ENCODE data around the gene TRMT2A. TPM values are rescaled to one million over a fixed set of nuclear protein-coding genes. Genes with fewer than 3 reads are reported as not detected.

Gene TRMT2A
- total RNA-seq, 1 donor, result 28.7 TPM

DNA sequence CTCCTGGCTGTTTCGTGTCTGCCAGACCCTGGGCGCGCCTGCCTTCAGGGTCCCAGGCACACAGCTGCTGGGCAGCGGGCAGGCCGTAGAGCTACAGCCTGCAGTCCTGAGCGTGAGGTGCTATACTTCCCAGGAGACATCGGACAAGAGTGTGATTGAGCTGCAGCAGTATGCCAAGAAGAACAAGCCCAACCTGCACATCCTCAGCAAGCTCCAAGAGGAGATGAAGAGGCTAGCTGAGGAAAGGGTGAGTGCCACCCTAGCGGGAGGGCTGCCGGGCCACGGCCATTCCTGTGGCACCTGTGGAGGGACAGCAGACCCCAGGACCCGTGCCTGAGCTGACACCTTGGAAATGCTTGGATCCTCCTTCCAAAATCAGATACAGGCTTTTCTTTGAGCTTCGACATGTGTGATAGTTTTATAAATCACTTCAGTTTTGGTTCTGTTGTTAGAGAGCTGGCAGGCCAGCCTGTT lies 8.2 kb downstream of the TRMT2A start:
- no peak for DNase-seq (ENCODE audit: low read depth)
- TF ChIP-seq, protein P1, sequence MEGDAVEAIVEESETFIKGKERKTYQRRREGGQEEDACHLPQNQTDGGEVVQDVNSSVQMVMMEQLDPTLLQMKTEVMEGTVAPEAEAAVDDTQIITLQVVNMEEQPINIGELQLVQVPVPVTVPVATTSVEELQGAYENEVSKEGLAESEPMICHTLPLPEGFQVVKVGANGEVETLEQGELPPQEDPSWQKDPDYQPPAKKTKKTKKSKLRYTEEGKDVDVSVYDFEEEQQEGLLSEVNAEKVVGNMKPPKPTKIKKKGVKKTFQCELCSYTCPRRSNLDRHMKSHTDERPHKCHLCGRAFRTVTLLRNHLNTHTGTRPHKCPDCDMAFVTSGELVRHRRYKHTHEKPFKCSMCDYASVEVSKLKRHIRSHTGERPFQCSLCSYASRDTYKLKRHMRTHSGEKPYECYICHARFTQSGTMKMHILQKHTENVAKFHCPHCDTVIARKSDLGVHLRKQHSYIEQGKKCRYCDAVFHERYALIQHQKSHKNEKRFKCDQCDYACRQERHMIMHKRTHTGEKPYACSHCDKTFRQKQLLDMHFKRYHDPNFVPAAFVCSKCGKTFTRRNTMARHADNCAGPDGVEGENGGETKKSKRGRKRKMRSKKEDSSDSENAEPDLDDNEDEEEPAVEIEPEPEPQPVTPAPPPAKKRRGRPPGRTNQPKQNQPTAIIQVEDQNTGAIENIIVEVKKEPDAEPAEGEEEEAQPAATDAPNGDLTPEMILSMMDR (IDR thresholded peaks at IDR 0.05; ENCODE audit: insufficient read depth, low read length), result no peak
- H3K4me3 ChIP-seq (ENCODE audit: low read depth, low read length), result no peak overlapping the region

DNA sequence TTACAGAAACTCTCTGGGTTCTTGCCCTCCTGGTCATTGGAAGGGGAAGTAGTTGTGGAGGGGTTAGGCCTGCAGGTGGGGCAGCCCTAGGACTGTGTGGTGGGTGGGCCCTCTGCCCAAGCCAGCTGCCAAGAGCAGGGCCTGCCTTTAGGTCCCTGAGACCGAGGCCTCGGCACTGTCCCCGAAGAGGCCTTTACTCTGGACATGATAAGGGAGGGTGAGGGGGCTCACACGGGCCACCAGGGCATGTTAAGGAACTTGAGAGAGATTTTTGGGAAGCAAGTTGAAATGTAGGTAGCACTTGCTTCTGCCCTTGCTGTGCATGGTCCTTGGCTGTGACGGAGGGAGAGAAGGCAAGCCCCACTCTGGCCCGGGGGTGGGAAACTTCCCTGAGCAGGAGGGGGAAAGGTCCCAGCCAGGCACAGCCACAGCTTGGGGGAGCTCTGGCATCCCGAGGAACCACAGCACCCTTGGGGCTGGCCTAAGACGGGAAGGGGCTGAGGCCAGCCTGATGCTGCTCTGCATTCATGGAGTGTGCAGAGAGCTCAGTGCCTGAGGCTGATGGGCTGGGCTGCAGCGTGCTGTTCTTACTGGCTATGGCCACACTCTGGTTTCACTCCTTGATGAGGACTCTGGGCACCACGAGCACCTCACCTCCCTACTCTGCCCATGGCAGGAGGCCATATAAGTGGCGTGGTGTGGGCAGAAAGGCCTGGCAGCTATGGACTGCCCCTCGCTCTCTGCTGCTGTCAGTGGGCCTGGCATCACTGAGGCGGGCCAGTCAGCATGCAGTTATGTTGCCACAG lies 8.9 kb downstream of the TRMT2A start:
- H3K4me3 ChIP-seq (ENCODE audit: low read depth, low read length), result no peak overlapping the region
- DNase-seq (ENCODE audit: low read depth), result no peak
- TF ChIP-seq, protein P1 (IDR thresholded peaks at IDR 0.05; ENCODE audit: insufficient read depth, low read length), result no peak

DNA sequence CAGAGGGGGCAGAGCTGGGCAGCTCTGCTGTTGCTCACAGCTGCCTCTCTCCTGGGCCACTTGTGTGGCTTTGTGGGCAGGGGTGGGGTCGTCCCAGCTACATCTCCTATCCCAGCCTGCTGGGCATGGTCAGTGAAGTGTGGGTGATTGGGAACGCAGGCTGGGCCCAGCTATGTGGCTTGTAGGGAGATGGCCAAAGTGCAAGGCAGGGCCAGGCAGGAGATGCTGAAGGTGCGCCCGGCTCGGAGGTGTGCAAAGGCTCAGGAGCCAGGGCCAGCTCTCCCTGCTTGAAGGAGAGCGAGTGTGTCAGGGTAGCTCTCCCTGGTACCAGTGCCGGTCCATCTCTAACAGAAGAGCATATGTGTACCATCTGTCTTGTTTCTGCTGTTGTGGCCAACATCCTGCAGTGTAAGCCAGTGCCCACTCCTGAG lies 9.5 kb downstream of the TRMT2A start:
- H3K4me3 ChIP-seq (ENCODE audit: low read depth, low read length), result no peak overlapping the region
- DNase-seq (ENCODE audit: low read depth), result no peak
- TF ChIP-seq, protein P1 (IDR thresholded peaks at IDR 0.05; ENCODE audit: insufficient read depth, low read length), result no peak

DNA sequence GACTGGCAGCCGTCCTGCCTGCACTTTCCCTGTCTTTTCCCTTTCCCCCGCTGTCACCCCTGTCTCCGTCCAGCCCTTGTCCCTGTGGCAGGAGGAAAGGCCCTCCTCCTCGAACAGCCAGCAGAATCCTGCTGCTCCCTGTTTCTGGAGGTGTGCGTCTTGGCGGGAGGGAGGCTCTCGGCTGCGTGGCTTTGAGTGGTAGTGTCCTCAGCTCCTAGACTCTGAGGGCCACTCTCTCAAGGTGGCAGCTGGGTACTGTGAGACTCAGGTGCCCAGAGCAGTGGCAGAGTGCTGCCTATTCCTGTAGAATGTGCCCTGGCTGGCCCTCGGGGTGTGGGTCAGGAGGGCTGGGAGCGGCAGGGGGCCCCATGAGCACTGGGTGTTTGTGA lies 10.2 kb downstream of the TRMT2A start:
- no peak overlapping the region for H3K4me3 ChIP-seq (ENCODE audit: low read depth, low read length)
- TF ChIP-seq, protein P1 (IDR thresholded peaks at IDR 0.05; ENCODE audit: insufficient read depth, low read length), result no peak
- no peak for DNase-seq (ENCODE audit: low read depth)

DNA sequence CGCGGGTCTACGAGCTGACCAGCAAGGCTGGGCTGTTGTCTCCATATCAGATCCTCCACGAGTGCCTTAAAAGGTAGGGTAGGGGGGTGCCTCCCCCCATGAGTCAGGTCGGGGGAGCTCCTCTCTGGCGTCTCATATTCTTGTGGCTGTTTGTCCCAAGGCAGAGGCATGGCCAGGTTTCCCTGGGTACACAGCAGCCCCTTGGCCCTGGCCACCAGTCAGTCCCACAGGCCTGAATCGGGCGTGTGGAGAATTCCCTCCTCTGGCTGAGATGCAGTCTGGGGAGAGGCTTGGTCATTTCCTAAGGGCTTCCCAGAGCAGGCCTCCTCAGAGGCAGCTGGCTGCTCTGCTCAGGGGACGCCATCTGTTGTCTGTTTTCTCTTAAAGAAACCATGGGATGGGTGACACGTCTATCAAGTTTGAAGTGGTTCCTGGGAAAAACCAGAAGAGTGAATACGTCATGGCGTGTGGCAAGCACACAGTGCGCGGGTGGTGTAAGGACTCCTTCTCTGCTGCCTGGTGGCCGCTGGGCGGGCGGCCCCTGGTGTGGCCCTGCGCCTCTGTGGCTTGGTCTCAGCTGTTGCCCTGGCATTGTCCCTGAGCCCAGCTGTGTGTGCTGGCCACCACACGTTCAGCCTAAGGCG lies 10.7 kb downstream of the TRMT2A start:
- TF ChIP-seq, protein P1 (IDR thresholded peaks at IDR 0.05; ENCODE audit: insufficient read depth, low read length), result no peak
- H3K4me3 ChIP-seq (ENCODE audit: low read depth, low read length), result no peak overlapping the region
- no peak for DNase-seq (ENCODE audit: low read depth)

DNA sequence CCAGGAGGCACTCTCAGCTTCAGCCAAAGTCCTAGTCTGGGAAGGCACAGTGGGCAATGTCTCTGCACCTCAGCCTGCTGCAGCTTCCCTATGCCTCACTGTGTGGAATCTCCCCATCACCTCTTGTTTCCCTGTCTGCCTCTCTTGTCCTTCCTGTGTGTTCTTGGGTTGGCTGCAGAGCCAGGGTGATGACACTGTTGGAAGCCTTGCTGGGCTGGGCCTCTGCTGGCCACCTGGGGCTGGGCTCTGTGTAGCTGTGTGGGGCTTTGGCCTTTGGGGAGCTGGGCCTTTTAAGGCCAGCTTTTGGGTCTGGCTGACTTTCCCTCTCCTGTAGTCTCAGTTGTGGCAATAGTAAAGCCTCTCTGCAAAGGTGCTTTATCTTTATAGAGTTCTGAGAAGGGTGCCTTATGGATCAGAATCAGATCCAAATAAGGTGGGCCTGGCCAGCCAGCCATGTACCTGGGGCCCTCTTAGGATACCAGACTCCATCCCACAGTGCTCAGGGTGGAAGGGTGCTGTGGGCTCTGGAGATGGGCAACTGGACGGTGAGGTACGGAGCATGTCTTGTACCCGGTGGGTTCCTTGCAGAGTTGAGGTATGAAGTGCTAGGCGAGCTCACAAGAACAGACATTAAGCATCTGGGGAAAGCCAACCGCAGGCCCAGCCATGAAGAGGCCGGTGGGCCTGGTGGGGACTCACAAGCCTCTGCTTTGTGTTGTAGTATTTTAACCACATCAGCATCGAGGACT lies 11.4 kb downstream of the TRMT2A start:
- DNase-seq (ENCODE audit: low read depth), result no peak
- TF ChIP-seq, protein P1 (IDR thresholded peaks at IDR 0.05; ENCODE audit: insufficient read depth, low read length), result no peak
- H3K4me3 ChIP-seq (ENCODE audit: low read depth, low read length), result no peak overlapping the region
